Dendritic cell treated with granulocyte-macrophage colony-stimulating factor and Interleukin-4, amounts not matched to agents 40 ng/mL and 50 ng/mL, for 4 days (primary cell): Measurements from ENCODE around the gene MMS19.
A peak's percentile ranks its signal among the peaks of the same experiment; 100 is the strongest.

ENCODE experiments used
- H3K27ac Mint-ChIP-seq: one replicate; pipeline ENCODE4 v1.8.0; 2022; ENCODE audit warnings: mild to moderate bottlenecking, mixed read lengths
- H3K27me3 Mint-ChIP-seq: one replicate; pipeline ENCODE4 v1.8.0; 2022; ENCODE audit warnings: mild to moderate bottlenecking, mixed read lengths
- H3K36me3 Mint-ChIP-seq: one replicate; pipeline ENCODE4 v1.8.0; 2022; ENCODE audit warnings: low read depth, mixed read lengths
- H3K4me1 Mint-ChIP-seq: one replicate; pipeline ENCODE4 v1.8.0; 2022; ENCODE audit warnings: low read depth, mixed read lengths
- H3K4me3 Mint-ChIP-seq: one replicate; pipeline ENCODE4 v1.8.0; 2022; ENCODE audit warnings: mild to moderate bottlenecking, moderate library complexity, mixed read lengths
- H3K9me3 Mint-ChIP-seq: one replicate; pipeline ENCODE4 v1.8.0; 2022; ENCODE audit warnings: mixed read lengths
- intact Hi-C: fragments of 100-400 bp; cut with micrococcal nuclease; formaldehyde crosslinking; loops from one replicate; pipeline ENCODE4 v1.15.0; 2022

The MMS19 gene

DNA sequence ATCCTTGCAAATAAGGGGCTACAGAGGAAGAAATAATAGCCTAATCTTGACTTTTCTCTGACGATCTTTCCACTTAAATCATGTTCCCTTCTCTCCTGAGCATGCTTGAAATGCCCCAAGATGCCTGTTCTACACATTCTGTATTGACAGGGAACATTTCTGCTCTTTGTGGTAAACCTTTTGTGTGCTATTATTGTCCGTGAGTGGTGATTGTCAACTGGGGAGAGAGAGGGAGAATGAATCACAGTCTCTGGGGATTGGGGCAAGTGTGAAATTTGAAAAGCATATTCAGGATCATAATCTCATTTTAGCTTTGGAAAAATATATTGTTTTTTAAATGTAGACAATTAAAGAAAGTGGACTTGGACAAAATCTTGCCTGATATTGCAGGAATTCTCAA lies 21.1 kb upstream of the MMS19 start:
- no peaks in the 10 kb centered on the region for H3K27me3 Mint-ChIP-seq
- no peak overlapping the region for H3K27ac Mint-ChIP-seq
- no peaks in the 10 kb centered on the region for H3K36me3 Mint-ChIP-seq
- H3K4me3 Mint-ChIP-seq, result no peak overlapping the region
- intact Hi-C loops, result no loop called here
- H3K9me3 Mint-ChIP-seq, result no peaks in the 10 kb centered on the region
- H3K4me1 Mint-ChIP-seq, result peaks cover 22% of the 10 kb centered on the region

DNA sequence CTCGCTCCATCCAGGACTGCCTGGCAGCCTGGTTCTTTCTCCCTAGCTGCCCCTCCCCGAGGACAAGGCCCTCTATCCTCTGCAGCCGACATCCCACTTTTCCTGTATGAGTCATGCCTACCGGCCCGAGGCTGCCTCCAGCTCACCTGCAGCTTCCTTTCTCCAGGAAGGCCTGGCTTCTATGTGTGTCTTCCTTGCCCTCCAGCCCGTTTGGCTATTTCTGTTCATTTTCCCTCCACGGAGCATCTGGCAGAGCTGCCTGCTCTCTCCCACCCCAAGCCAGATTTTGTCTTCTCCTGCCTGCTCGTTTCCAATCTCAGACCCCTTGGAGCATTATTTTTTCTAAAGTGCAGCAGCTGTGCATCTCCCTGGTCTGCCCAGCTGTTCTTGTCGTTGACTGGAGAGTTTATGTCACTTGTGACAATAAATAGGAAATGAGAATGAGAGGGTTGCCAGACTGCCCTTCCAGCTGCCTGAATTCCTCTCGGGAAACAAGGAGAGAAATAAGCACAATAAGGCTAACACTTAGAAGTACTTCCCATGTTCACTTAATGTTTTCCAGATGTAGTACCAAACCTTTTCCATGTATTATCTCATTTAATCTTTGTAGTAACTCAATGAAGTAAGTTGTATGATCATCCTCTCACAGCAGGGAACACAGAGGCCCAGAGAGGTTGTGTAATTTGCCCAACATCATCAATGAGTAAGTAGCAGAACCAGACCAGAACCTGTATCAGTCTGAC lies 20.2 kb upstream of the MMS19 start:
- Mint-ChIP-seq H3K9me3 (no peaks in the 10 kb centered on the region), H3K27me3 (no peaks in the 10 kb centered on the region), H3K36me3 (no peaks in the 10 kb centered on the region), H3K4me1 (peaks cover 23% of the 10 kb centered on the region), H3K27ac (peak overlapping the region; percentile 36), H3K4me3 (no peak overlapping the region)
- intact Hi-C loops, result no loop called here

DNA sequence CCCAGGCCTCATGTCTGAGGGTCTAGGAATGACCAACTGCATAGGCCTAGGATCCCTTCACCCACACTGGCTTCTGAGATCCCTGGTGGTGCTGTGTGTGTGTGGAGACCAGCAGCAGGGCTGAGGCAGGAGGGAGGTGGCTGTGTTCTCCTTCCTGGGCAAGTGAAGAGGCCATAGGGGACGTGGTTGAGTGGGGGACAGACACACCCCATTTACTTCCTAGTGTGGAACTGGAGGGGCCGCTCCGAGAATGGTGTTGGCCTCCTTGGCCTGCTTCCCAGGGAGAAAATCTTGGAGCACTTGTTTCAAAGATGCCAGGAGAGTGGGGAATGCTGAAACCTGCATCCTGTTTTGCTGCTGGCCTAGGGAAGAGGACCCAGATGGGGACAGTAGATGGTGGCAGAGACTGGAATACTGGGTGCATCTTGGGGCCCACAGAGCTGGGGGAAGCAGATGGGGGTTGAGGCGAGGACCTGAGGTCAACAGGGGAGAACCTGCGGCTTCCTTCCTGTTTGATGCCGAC lies 19.6 kb upstream of the MMS19 start:
- no peak overlapping the region for H3K4me3 Mint-ChIP-seq
- H3K27ac Mint-ChIP-seq, result peak overlapping the region; percentile 36
- no peaks in the 10 kb centered on the region for H3K36me3 Mint-ChIP-seq
- peaks cover 28% of the 10 kb centered on the region for H3K4me1 Mint-ChIP-seq
- no peaks in the 10 kb centered on the region for H3K9me3 Mint-ChIP-seq
- intact Hi-C loops, result no loop called here
- no peaks in the 10 kb centered on the region for H3K27me3 Mint-ChIP-seq

DNA sequence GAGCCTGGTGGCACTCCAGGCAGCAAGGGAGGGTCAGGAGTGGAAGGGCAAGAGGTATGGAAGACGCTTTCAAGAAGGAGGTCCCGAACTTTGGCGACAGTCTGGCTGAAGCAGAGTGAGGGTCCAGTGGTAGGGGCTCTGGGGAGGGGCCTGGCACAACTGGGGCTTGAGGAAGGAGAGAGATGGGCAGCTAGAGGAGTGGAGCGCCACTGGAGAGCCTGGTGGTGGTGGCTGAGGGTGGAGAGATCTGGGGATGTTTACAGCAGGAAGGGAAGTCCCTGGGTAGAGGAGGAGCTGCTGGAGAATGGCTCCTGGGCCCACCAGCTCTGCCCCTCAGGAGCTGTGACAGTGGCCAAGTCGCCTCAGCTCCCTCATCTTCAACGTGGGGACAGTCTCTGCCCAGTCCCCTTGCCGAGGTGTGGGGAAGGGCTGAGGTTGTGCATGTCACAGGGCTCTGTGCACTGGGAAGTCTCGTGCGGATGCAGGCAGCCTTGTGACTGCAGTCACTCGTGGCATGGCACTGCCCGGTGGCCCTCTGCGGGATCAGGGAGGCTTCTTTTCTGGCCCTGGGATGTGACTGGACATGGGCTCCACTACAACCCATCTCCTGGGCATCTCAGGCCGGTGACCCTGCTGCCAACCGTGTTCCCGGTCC lies 19.0 kb upstream of the MMS19 start:
- no peaks in the 10 kb centered on the region for H3K9me3 Mint-ChIP-seq
- peak overlapping the region; percentile 58 for H3K27ac Mint-ChIP-seq
- peaks cover 28% of the 10 kb centered on the region for H3K4me1 Mint-ChIP-seq
- no peak overlapping the region for H3K4me3 Mint-ChIP-seq
- H3K36me3 Mint-ChIP-seq, result no peaks in the 10 kb centered on the region
- intact Hi-C loops, result no loop called here
- no peaks in the 10 kb centered on the region for H3K27me3 Mint-ChIP-seq

- no peak overlapping the region for H3K4me3 Mint-ChIP-seq
- H3K36me3 Mint-ChIP-seq, result no peaks in the 10 kb centered on the region
- H3K27ac Mint-ChIP-seq, result no peak overlapping the region
- intact Hi-C loops, result no loop called here
- H3K9me3 Mint-ChIP-seq, result no peaks in the 10 kb centered on the region
- H3K4me1 Mint-ChIP-seq, result peaks cover 28% of the 10 kb centered on the region
- H3K27me3 Mint-ChIP-seq, result no peaks in the 10 kb centered on the region
These were observed 17.2 kb upstream of the MMS19 start for GRCh38 chr10:97515271-97515978.

GRCh38 chr10:97514344-97514743 lies 16.1 kb upstream of the MMS19 start:
- Mint-ChIP-seq H3K9me3 (no peaks in the 10 kb centered on the region), H3K27ac (no peak overlapping the region), H3K36me3 (no peaks in the 10 kb centered on the region), H3K4me3 (no peak overlapping the region), H3K4me1 (peaks cover 31% of the 10 kb centered on the region), H3K27me3 (no peaks in the 10 kb centered on the region)
- intact Hi-C loops, result no loop called here

DNA sequence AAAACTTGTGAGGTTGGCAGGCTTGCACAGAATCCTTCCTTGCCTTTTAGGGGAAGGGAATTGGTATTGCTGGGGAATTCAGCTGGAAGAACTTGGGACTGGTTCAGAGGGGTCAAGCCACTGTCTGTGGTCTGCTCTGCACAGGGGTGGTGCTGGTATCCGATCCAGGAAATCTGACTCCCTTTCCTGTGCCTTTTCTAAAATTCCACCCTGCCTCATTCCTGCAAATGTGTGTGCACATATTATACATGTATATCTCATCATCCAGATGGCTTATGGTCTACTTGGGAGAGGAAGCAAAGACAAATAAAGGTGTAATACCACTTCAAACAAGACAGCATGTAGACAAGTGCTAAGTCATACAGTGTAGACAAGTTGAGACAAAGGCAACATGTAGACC lies 14.8 kb upstream of the MMS19 start:
- H3K36me3 Mint-ChIP-seq, result no peaks in the 10 kb centered on the region
- peaks cover 25% of the 10 kb centered on the region for H3K4me1 Mint-ChIP-seq
- no peak overlapping the region for H3K27ac Mint-ChIP-seq
- no peak overlapping the region for H3K4me3 Mint-ChIP-seq
- H3K9me3 Mint-ChIP-seq, result no peaks in the 10 kb centered on the region
- intact Hi-C loops, result no loop called here
- H3K27me3 Mint-ChIP-seq, result no peaks in the 10 kb centered on the region

- peaks cover 14% of the 10 kb centered on the region for H3K4me1 Mint-ChIP-seq
- H3K9me3 Mint-ChIP-seq, result no peaks in the 10 kb centered on the region
- H3K27me3 Mint-ChIP-seq, result no peaks in the 10 kb centered on the region
- H3K27ac Mint-ChIP-seq, result no peak overlapping the region
- no peak overlapping the region for H3K4me3 Mint-ChIP-seq
- H3K36me3 Mint-ChIP-seq, result no peaks in the 10 kb centered on the region
- intact Hi-C loops, result no loop called here
These were observed 13.7 kb upstream of the MMS19 start for GRCh38 chr10:97511711-97512440.

- no peaks in the 10 kb centered on the region for H3K9me3 Mint-ChIP-seq
- no peaks in the 10 kb centered on the region for H3K36me3 Mint-ChIP-seq
- H3K27ac Mint-ChIP-seq, result no peak overlapping the region
These were observed 12.5 kb upstream of the MMS19 start for GRCh38 chr10:97510686-97511085.

DNA sequence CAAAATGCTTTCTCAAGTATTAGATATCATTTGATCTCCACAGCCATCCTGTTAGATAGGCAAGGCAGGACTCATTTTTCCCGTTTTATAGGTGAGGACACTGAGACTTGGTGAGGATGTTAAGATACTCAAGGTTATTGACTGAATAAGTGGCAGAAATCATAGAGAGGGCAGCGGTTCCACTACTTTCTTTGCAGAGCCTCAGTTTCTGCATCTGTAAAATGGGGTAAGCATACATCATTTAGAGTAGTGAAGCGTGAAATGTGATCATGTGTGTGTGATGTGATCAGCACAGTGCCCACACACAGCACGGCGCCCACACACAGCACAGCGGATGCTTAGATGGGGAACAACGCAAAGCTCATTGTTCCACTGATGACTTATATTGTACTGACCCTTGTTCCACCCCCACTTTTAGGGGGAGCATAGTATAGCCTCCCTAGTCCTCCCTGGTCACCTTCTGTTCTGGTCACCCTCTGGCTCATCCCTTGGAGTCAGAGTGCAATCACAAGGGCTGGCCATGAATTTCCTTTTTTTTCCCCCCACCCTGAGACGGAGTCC lies 11.0 kb upstream of the MMS19 start:
- Mint-ChIP-seq H3K36me3 (no peaks in the 10 kb centered on the region), H3K27me3 (no peaks in the 10 kb centered on the region), H3K4me3 (no peak overlapping the region), H3K4me1 (peaks cover 11% of the 10 kb centered on the region), H3K27ac (peak overlapping the region; percentile 3), H3K9me3 (no peaks in the 10 kb centered on the region)
- intact Hi-C loops, result loop anchor here (10.0 kb wide), 1 partner anchor 116 kb away; no protein-coding TSS in a partner anchor

More at GRCh38 chr10:97510686-97511085, 12.5 kb upstream of the MMS19 start:
- H3K4me3 Mint-ChIP-seq, result no peak overlapping the region
- H3K4me1 Mint-ChIP-seq, result peaks cover 11% of the 10 kb centered on the region
- intact Hi-C loops, result no loop called here
- H3K27me3 Mint-ChIP-seq, result no peaks in the 10 kb centered on the region

- Mint-ChIP-seq H3K27me3 (no peaks in the 10 kb centered on the region), H3K9me3 (no peaks in the 10 kb centered on the region), H3K36me3 (no peaks in the 10 kb centered on the region), H3K4me1 (peaks cover 9% of the 10 kb centered on the region), H3K4me3 (no peak overlapping the region), H3K27ac (no peak overlapping the region)
- intact Hi-C loops, result loop anchor here (10.0 kb wide), 1 partner anchor 116 kb away; no protein-coding TSS in a partner anchor
These were observed 10.1 kb upstream of the MMS19 start for GRCh38 chr10:97508342-97508741.

GRCh38 chr10:97506199-97506991 lies 8.2 kb upstream of the MMS19 start:
- Mint-ChIP-seq H3K4me3 (no peak overlapping the region), H3K9me3 (no peaks in the 10 kb centered on the region), H3K4me1 (peaks cover 12% of the 10 kb centered on the region), H3K36me3 (no peaks in the 10 kb centered on the region), H3K27ac (peak overlapping the region; percentile 25), H3K27me3 (no peaks in the 10 kb centered on the region)
- intact Hi-C loops, result loop anchor here (10.0 kb wide), 1 partner anchor 118 kb away; no protein-coding TSS in a partner anchor

GRCh38 chr10:97505152-97505551 lies 6.9 kb upstream of the MMS19 start:
- Mint-ChIP-seq H3K36me3 (no peaks in the 10 kb centered on the region), H3K27me3 (peaks cover 3% of the 10 kb centered on the region), H3K9me3 (no peaks in the 10 kb centered on the region), H3K27ac (no peak overlapping the region), H3K4me3 (no peak overlapping the region), H3K4me1 (peaks cover 24% of the 10 kb centered on the region)
- intact Hi-C loops, result loop anchor here (10.0 kb wide), 1 partner anchor 120 kb away; no protein-coding TSS in a partner anchor
